ENCODE results near the gene PDE4D.

The PDE4D gene

GRCh38 chr5:59257488-59258400 lies 635.8 kb downstream of the PDE4D start:
- no peak for DNase-seq (ENCODE audit: low read depth in 2 of 2)

GRCh38 chr5:59256331-59256730 lies 637.2 kb downstream of the PDE4D start:
- no peak for DNase-seq (ENCODE audit: low read depth in 2 of 2)

GRCh38 chr5:59254055-59254687 lies 639.4 kb downstream of the PDE4D start:
- no peak for DNase-seq (ENCODE audit: low read depth in 2 of 2)

GRCh38 chr5:59253625-59254024 lies 639.9 kb downstream of the PDE4D start:
- no peak for DNase-seq (ENCODE audit: low read depth in 2 of 2)

GRCh38 chr5:59251627-59252026 lies 641.9 kb downstream of the PDE4D start:
- no peak for DNase-seq (ENCODE audit: low read depth in 2 of 2)

- no peak for DNase-seq (ENCODE audit: low read depth in 2 of 2)
Measured at GRCh38 chr5:59249726-59250125, 643.8 kb downstream of the PDE4D start.

GRCh38 chr5:59249160-59249559 lies 644.4 kb downstream of the PDE4D start:
- DNase-seq (ENCODE audit: low read depth in 2 of 2), result no peak

GRCh38 chr5:59246882-59247281 lies 646.6 kb downstream of the PDE4D start:
- DNase-seq (ENCODE audit: low read depth in 2 of 2), result no peak

- DNase-seq (ENCODE audit: low read depth in 2 of 2), result no peak
Measured at GRCh38 chr5:59246145-59246869, 647.2 kb downstream of the PDE4D start.

- no peak for DNase-seq (ENCODE audit: low read depth in 2 of 2)
Measured at GRCh38 chr5:59245198-59245597, 648.3 kb downstream of the PDE4D start.

- DNase-seq (ENCODE audit: low read depth in 2 of 2), result no peak
Measured at GRCh38 chr5:59241552-59241951, 652.0 kb downstream of the PDE4D start.

GRCh38 chr5:59241119-59241518 lies 652.4 kb downstream of the PDE4D start:
- DNase-seq (ENCODE audit: low read depth in 2 of 2), result no peak

- DNase-seq (ENCODE audit: low read depth in 2 of 2), result no peak
Measured at GRCh38 chr5:59238126-59238902, 655.2 kb downstream of the PDE4D start.

GRCh38 chr5:59236986-59237385 lies 656.5 kb downstream of the PDE4D start:
- DNase-seq (ENCODE audit: low read depth in 2 of 2), result no peak

GRCh38 chr5:59236448-59236847 lies 657.1 kb downstream of the PDE4D start:
- no peak for DNase-seq (ENCODE audit: low read depth in 2 of 2)

- no peak for DNase-seq (ENCODE audit: low read depth in 2 of 2)
Measured at GRCh38 chr5:59234236-59234635, 659.3 kb downstream of the PDE4D start.

GRCh38 chr5:59231221-59231931 lies 662.1 kb downstream of the PDE4D start:
- DNase-seq (ENCODE audit: low read depth in 2 of 2), result no peak

- no peak for DNase-seq (ENCODE audit: low read depth in 2 of 2)
Measured at GRCh38 chr5:59222687-59223511, 670.6 kb downstream of the PDE4D start.

GRCh38 chr5:59221769-59222168 lies 671.8 kb downstream of the PDE4D start:
- DNase-seq (ENCODE audit: low read depth in 2 of 2), result no peak

GRCh38 chr5:59218424-59219045 lies 675.0 kb downstream of the PDE4D start:
- no peak for DNase-seq (ENCODE audit: low read depth in 2 of 2)
